Ovary (tissue), 3 donors: ENCODE measurements around the gene OSBPL5.

ENCODE experiments used
- EP300 ChIP-seq: sonication (generic); formaldehyde crosslinking; IDR thresholded peaks from one replicate; pipeline ENCODE4 v1.6.1; 2017; ENCODE audit warnings: antibody characterized with exemption
- POLR2A ChIP-seq: fragments of 450-650 bp; IDR thresholded peaks from one replicate; pipeline ENCODE4 v1.6.1; 2017; ENCODE audit warnings: antibody characterized with exemption, mild to moderate bottlenecking, moderate library complexity
- TF ChIP-seq, protein P1 (sequence below), 3 donors: fragments of 450-650 bp in 2 of 3; fragments of 200-600 bp in 1 of 3; IDR thresholded peaks; one replicate each; pipeline versions ENCODE4 v1.5.1 to v1.8.0; 2016 to 2022; ENCODE audit warnings: antibody characterized with exemption in 3 of 3, mild to moderate bottlenecking in 1 of 3
- donor health status: DM: no; HTN: no; CAD: no.

DNA sequence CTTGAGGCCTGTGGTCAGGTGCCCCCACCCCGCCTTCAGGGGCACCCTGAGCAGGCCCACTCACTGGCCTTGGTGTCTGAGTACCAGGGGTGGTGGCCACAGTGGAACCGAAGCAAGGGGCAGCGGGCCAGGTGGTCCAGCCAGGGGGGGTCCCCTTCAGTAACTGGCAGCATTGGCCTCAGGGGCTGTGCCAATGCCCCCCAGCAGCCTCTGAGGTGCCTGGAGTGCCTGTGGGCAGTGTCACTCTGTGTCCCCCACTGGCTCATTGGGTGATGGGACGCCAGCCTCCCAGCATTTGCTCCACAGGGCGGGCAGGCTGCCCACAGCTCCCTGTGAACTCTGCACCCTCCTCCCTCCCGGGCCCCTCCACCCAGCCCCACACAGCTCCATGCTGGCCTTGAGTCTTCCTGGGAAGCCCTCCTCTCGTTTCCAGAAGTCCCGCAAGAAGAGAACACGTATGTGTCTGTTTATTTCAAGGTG is 78.4 kb downstream of the OSBPL5 start:
- TF ChIP-seq, protein P1, sequence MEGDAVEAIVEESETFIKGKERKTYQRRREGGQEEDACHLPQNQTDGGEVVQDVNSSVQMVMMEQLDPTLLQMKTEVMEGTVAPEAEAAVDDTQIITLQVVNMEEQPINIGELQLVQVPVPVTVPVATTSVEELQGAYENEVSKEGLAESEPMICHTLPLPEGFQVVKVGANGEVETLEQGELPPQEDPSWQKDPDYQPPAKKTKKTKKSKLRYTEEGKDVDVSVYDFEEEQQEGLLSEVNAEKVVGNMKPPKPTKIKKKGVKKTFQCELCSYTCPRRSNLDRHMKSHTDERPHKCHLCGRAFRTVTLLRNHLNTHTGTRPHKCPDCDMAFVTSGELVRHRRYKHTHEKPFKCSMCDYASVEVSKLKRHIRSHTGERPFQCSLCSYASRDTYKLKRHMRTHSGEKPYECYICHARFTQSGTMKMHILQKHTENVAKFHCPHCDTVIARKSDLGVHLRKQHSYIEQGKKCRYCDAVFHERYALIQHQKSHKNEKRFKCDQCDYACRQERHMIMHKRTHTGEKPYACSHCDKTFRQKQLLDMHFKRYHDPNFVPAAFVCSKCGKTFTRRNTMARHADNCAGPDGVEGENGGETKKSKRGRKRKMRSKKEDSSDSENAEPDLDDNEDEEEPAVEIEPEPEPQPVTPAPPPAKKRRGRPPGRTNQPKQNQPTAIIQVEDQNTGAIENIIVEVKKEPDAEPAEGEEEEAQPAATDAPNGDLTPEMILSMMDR (IDR thresholded peaks at IDR 0.05) = no peak
- TF ChIP-seq POLR2A (no peak), EP300 (no peak)
